ENCODE data around the gene SIRPD. TPM values are rescaled to one million over a fixed set of nuclear protein-coding genes. Genes with fewer than 3 reads are reported as not detected.

Gene SIRPD
- total RNA-seq, 2 donors from 2014 or later, result 1.9 TPM; not detected in 1

GRCh38 chr20:1491860-1492642 is 65.5 kb downstream of the SIRPD start:
- WGBS, result 69% methylated on average over 2 of the region's 2 CpGs
- no peaks in the 10 kb centered on the region for H3K9me3 ChIP-seq
- H3K4me3 ChIP-seq, result no peak overlapping the region
- no peak for DNase-seq (ENCODE audit: low spot score)
- no peak overlapping the region for H3K27ac ChIP-seq
- intact Hi-C loops (cut with DNase I), result no loop called here
- H3K36me3 ChIP-seq, result no peaks in the 10 kb centered on the region
- no peak for TF ChIP-seq POLR2AphosphoS5 (IDR thresholded peaks at IDR 0.05)
- TF ChIP-seq POLR2A (IDR thresholded peaks at IDR 0.05), result no peak
- no peak for TF ChIP-seq CTCF (IDR thresholded peaks at IDR 0.05)
- no peaks in the 10 kb centered on the region for H3K4me1 ChIP-seq (replicated peaks)
- H3K27me3 ChIP-seq (replicated peaks; ENCODE audit: insufficient read depth), result no peaks in the 10 kb centered on the region

GRCh38 chr20:1491281-1491840 is 66.1 kb downstream of the SIRPD start, which contains the start of gene SIRPB2:
Gene SIRPB2, minus strand, starts transcription at chr20:1491420. Its CDS starts 61 bp downstream, at chr20:1491359.
- no peak within 1 kb of the TSS for H3K4me3 ChIP-seq
- DNase-seq (ENCODE audit: low spot score), result no peak
- 65% methylated on average over 11 of the region's 11 CpGs for WGBS

DNA sequence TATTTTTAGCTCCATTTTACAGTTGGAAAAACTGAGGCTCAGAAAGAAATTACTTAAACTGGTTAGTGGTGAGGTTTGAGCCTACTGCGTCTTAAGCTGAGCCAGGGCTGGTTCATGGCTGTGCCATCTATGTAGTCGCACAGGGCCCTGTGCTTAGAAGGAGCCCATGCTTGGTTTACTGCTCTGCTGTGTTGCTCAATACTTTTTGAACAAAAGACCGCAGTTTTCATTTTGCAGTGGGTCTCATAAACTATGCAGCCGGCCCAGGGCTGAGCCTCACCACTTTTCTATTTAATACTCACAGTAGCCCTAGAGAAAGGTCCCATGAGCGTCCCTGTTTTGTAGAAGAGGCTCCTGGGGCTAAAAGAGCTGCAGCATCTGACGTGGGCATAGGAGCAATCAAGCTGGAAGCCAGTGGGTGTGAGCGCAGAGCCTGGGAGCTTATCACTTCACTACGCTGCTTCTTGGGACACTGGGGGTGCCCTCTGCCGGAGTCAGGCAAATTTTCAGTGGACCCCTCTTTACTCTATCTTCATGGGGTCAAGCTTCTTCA is 66.8 kb downstream of the SIRPD start:
- Histone ChIP-seq H3K36me3 (no peaks in the 10 kb centered on the region), H3K4me1 (replicated peaks) (no peaks in the 10 kb centered on the region), H3K9me3 (no peaks in the 10 kb centered on the region), H3K4me3 (no peak overlapping the region), H3K27ac (no peak overlapping the region), H3K27me3 (replicated peaks; ENCODE audit: insufficient read depth) (no peaks in the 10 kb centered on the region)
- no peak for DNase-seq (ENCODE audit: low spot score)
- 79% methylated on average over 9 of the region's 9 CpGs for WGBS
- intact Hi-C loops (cut with DNase I), result no loop called here
- TF ChIP-seq POLR2A (IDR thresholded peaks at IDR 0.05) (no peak), CTCF (IDR thresholded peaks at IDR 0.05) (no peak), POLR2AphosphoS5 (IDR thresholded peaks at IDR 0.05) (no peak)

More at GRCh38 chr20:1491281-1491840, 66.1 kb downstream of the SIRPD start, which contains the start of gene SIRPB2:
- intact Hi-C loops (cut with DNase I), result no loop called here
- H3K36me3 ChIP-seq, result no peaks in the 10 kb centered on the region
- H3K27me3 ChIP-seq (replicated peaks; ENCODE audit: insufficient read depth), result no peaks in the 10 kb centered on the region
- no peak for TF ChIP-seq POLR2AphosphoS5 (IDR thresholded peaks at IDR 0.05)
- TF ChIP-seq POLR2A (IDR thresholded peaks at IDR 0.05), result no peak
- TF ChIP-seq CTCF (IDR thresholded peaks at IDR 0.05), result no peak
- no peaks in the 10 kb centered on the region for H3K4me1 ChIP-seq (replicated peaks)
- no peak within 1 kb of the TSS for H3K27ac ChIP-seq
- H3K9me3 ChIP-seq, result no peaks in the 10 kb centered on the region

DNA sequence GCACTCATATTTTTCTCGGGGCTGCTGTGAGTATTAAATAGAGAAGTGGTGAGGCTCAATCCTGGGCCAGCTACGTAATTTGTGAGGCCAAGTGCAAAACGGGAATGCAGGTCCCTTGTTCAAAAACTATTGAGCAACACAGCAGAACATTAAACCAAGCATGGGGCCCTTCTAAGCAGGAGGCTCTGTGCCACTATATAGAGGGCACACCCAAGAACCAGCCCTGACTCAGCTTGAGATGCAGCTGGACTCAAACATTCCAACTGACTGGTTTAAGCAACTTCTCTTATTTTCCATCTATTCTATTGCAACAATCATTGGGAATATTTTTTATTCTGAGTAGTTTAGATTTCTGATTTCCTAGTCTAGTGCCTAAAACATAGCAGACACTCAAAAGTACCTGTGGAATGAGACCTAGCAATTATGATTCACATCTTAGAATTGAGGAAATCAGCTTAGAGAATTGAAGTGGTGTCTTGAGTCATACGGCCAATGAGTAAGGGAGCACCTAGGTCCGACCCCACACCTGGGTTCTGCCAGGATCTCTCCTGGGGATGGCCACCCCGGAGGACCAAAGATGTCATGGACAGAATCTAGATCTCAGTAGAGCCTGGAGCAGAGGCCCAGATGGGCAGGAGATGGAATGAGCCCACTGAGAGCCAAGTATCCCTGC is 67.6 kb downstream of the SIRPD start:
- DNase-seq (ENCODE audit: low spot score), result no peak
- Histone ChIP-seq H3K4me3 (no peak overlapping the region), H3K27ac (no peak overlapping the region), H3K27me3 (replicated peaks; ENCODE audit: insufficient read depth) (no peaks in the 10 kb centered on the region), H3K36me3 (no peaks in the 10 kb centered on the region), H3K9me3 (no peaks in the 10 kb centered on the region), H3K4me1 (replicated peaks) (no peaks in the 10 kb centered on the region)
- 76% methylated on average over 6 of the region's 6 CpGs for WGBS
- intact Hi-C loops (cut with DNase I), result no loop called here
- TF ChIP-seq CTCF (IDR thresholded peaks at IDR 0.05), result no peak
- no peak for TF ChIP-seq POLR2A (IDR thresholded peaks at IDR 0.05)
- TF ChIP-seq POLR2AphosphoS5 (IDR thresholded peaks at IDR 0.05), result no peak
